SHP77 treated with DMSO at 0.1 percent for 48 hours (cell line): ENCODE measurements around the gene CCL1.

ENCODE experiments used
- DNase-seq: peaks from one replicate; lab custom pipeline; 2025; lab: John Stamatoyannopoulos, UW

Gene CCL1

GRCh38 chr17:34363183-34363661 lies at the start of gene CCL1:
Gene CCL1 (minus strand): TSS chr17:34363233. CDS start chr17:34363161, 72 bp downstream.
- DNase-seq, result no peak

- DNase-seq, result no peak
These were observed 49.5 kb upstream of the CCL1 start for GRCh38 chr17:34412534-34412933.

- DNase-seq, result no peak
These were observed 48.8 kb upstream of the CCL1 start for GRCh38 chr17:34411646-34412421.

GRCh38 chr17:34409352-34409751 lies 46.3 kb upstream of the CCL1 start:
- no peak for DNase-seq

GRCh38 chr17:34408439-34408838 lies 45.4 kb upstream of the CCL1 start:
- no peak for DNase-seq

- no peak for DNase-seq
These were observed 43.2 kb upstream of the CCL1 start for GRCh38 chr17:34406226-34406625.

- no peak for DNase-seq
These were observed 40.0 kb upstream of the CCL1 start for GRCh38 chr17:34403006-34403405.

GRCh38 chr17:34401165-34401564 lies 38.1 kb upstream of the CCL1 start:
- no peak for DNase-seq

- DNase-seq, result no peak
These were observed 37.4 kb upstream of the CCL1 start for GRCh38 chr17:34400301-34400931.

GRCh38 chr17:34399725-34400124 lies 36.7 kb upstream of the CCL1 start:
- no peak for DNase-seq

GRCh38 chr17:34398990-34399389 lies 36.0 kb upstream of the CCL1 start:
- no peak for DNase-seq

- DNase-seq, result no peak
These were observed 34.2 kb upstream of the CCL1 start for GRCh38 chr17:34397265-34397664.

- DNase-seq, result no peak
These were observed 30.4 kb upstream of the CCL1 start for GRCh38 chr17:34393401-34393800.

- no peak for DNase-seq
These were observed 28.2 kb upstream of the CCL1 start for GRCh38 chr17:34391241-34391640.

GRCh38 chr17:34390649-34391048 lies 27.6 kb upstream of the CCL1 start:
- no peak for DNase-seq

GRCh38 chr17:34389126-34389750 lies 26.2 kb upstream of the CCL1 start:
- DNase-seq, result no peak

GRCh38 chr17:34387566-34387965 lies 24.5 kb upstream of the CCL1 start:
- DNase-seq, result no peak

GRCh38 chr17:34386697-34387550 lies 23.9 kb upstream of the CCL1 start:
- DNase-seq, result no peak

GRCh38 chr17:34386343-34386696 lies 23.3 kb upstream of the CCL1 start:
- no peak for DNase-seq

GRCh38 chr17:34384822-34385605 lies 22.0 kb upstream of the CCL1 start:
- DNase-seq, result no peak

- no peak for DNase-seq
These were observed 21.2 kb upstream of the CCL1 start for GRCh38 chr17:34384271-34384670.
